HG03457 (cell line): ENCODE measurements around the gene GNL1.

ENCODE experiments used
- ATAC-seq: cut with Tn5 transposase; IDR thresholded peaks from one replicate; pipeline ENCODE4 v1.9.1; 2021; ENCODE audit warnings: moderate number of reproducible peaks; ENCODE audit not compliant: unreplicated experiment

The GNL1 gene

GRCh38 chr6:30570263-30570662, 14.0 kb upstream of the GNL1 start:
- no peak for ATAC-seq

GRCh38 chr6:30568245-30568644, 12.0 kb upstream of the GNL1 start:
- no peak for ATAC-seq

- no peak for ATAC-seq
Measured at GRCh38 chr6:30565772-30566171, 9.5 kb upstream of the GNL1 start.

- ATAC-seq = no peak
Measured at GRCh38 chr6:30564114-30564513, 7.8 kb upstream of the GNL1 start.

- ATAC-seq = no peak
Measured at GRCh38 chr6:30562470-30563425, 6.5 kb upstream of the GNL1 start.

- no peak for ATAC-seq
Measured at GRCh38 chr6:30560930-30561329, 4.6 kb upstream of the GNL1 start.

GRCh38 chr6:30557683-30557981, 1.3 kb upstream of the GNL1 start:
- ATAC-seq = no peak

GRCh38 chr6:30556906-30557682, 805 bp upstream of the GNL1 start, which contains the start of gene PRR3:
TSS of gene PRR3 (plus strand) at chr6:30557295. CDS start at chr6:30557345, 50 bp downstream.
- peak; percentile 39 for ATAC-seq

GRCh38 chr6:30555816-30556065, 548 bp downstream of the GNL1 start:
- ATAC-seq = no peak

GRCh38 chr6:30554962-30555815, 1.1 kb downstream of the GNL1 start:
- ATAC-seq = no peak

- ATAC-seq = no peak
Measured at GRCh38 chr6:30554404-30554803, 1.9 kb downstream of the GNL1 start.

- no peak for ATAC-seq
Measured at GRCh38 chr6:30548375-30548774, 7.9 kb downstream of the GNL1 start.

- ATAC-seq = no peak
Measured at GRCh38 chr6:30547454-30547853, 8.8 kb downstream of the GNL1 start.

- ATAC-seq = no peak
Measured at GRCh38 chr6:30544666-30545272, 11.5 kb downstream of the GNL1 start.

GRCh38 chr6:30543821-30544220, 12.5 kb downstream of the GNL1 start:
- ATAC-seq = no peak

- no peak for ATAC-seq
Measured at GRCh38 chr6:30542915-30543314, 13.4 kb downstream of the GNL1 start.

GRCh38 chr6:30542404-30542725, 13.9 kb downstream of the GNL1 start:
- ATAC-seq = no peak

GRCh38 chr6:30541515-30542403, 14.5 kb downstream of the GNL1 start:
- ATAC-seq = no peak

- ATAC-seq = no peak
Measured at GRCh38 chr6:30537931-30538330, 18.4 kb downstream of the GNL1 start.
